Activated CD4-positive, alpha-beta T cell treated with anti-CD3 and anti-CD28 coated beads for 48 hours (primary cell): Measurements from ENCODE around the gene LDLRAD4.

Source experiments
- DNase-seq: peaks from one replicate; pipeline ENCODE4 v3.0.0-alpha.2; 2020

Gene LDLRAD4

DNA sequence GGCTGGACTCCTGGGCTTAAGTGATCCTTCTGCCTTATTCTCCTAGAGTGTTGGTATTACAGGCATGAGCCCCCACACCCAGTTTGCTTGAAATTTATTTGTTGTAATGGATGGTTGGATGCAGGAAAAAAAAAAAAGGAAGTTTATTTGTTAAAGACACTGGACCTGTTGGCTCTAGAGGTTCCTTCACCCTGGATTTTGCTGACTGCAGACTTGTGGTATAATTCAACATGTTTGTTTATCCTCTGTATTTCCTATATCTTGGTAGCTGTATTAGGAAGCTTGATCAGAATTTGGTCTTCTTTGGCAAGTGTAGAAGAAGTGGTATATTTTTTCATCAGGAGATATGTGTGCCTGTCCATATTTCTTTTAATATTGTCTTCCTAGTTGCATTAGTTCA, 138.7 kb downstream of the LDLRAD4 start:
- DNase-seq: no peak

DNA sequence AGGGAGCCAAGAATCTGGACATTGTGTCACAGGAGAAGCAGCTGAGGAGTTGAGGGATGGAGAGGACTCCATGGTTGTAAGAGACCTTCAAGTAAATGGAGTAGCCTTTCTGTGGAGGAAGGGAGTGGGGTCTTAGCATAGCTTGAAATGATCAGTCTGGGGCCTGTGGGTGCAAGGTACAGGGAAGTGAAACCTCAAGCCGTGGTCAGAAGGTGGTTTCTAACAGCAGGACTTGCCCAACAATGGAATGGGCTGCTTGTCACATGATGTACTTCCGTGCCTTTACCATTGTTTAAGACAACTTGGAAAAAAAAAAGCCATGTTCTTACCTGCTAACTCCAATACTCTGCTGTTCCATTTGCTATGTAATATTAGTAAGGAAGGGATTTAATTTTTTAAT, 140.7 kb downstream of the LDLRAD4 start:
- DNase-seq: no peak

- DNase-seq: no peak
Observed at GRCh38 chr18:13361431-13361830, 142.9 kb downstream of the LDLRAD4 start.

GRCh38 chr18:13362051-13362450, 143.5 kb downstream of the LDLRAD4 start:
- DNase-seq: no peak

- DNase-seq: no peak
Observed at GRCh38 chr18:13362607-13363006, 144.0 kb downstream of the LDLRAD4 start.

GRCh38 chr18:13363359-13363758, 144.8 kb downstream of the LDLRAD4 start:
- no peak for DNase-seq

DNA sequence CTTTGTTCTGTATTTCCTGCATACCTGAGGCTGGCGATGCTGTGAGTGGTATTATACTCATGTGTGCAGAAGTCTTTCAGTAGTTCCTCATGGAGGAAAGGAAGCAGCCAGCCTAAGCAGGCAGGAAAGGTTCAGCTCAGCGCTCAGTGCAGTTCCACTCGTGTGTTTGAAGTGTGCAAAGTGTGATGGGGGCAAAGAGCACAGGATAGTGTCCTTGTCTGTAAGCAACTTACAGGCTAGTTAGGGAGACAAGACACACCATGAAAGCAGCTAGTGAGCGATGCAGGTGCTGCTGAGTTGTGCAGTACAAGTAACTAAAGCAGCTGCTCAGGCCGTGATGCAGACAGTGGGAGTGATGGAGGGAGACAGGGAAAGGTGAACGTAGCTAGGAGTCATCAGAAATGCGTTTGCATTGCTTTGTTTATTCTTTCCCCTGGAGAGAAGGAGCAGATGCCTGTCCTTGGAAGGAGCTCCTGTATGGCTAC, 146.2 kb downstream of the LDLRAD4 start:
- no peak for DNase-seq

DNA sequence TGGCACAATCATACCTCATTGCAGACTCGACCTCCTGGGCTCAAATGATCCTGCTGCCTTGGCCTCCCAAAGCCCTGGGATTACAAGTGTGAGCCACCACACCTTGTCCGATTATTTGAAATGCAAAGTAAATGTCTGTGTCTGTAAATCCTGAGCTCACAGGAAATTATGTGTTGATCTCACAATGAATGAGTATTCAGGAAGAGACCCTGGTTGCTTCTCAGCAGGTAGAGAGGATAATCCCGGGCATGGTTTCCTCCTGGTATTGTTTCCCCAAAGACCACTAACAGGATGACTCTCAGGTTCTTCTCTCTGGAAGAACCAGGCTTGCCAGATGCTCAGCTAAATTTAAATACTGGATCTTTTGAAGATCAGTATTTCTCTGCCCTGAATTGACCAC, 147.6 kb downstream of the LDLRAD4 start:
- no peak for DNase-seq

- DNase-seq: no peak
Observed at GRCh38 chr18:13366541-13366940, 148.0 kb downstream of the LDLRAD4 start.

DNA sequence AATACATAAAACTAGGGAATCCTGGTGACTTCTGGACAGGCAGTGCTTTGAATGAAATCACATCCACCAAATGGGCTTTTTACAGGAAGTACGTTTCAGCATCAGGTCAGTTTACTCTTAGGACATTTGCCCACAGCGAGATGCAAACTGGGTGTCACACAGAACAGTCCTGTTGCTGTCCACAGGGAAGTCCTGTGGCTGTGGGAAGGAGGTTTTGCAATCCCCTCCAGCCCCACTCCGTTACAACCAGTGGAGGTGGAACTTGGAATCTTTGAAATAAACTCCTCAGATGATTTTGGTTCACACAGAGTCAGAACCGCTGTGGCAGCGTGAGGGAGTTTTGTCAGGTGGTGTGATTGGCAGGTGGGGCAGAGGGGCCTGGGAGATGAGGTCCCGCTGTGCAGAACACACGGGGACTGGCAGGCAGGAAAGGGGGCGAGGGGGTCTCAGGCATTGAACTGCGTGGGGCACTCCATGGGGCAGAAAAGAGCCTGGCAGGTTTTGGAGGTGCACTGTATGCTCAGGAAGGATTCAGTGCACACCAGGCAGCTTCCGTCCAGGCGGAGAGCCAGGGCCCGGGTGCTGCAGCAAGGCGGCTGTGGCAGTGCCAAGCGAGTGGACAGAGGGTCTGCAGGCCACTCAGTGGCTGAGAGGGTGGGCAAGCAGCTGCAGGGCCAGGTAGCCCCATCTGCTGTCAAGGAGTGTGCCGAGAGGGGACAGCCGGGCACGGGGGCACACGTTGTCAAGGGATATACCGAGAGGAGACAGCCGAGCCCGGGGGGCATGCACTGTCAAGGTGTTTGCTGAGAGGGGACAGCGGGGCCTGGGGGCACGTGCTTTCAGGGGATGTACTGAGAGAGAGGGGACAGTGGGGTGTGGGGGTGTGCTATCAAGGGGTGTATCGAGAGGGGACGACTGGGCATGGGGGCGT, 148.7 kb downstream of the LDLRAD4 start:
- DNase-seq: no peak

GRCh38 chr18:13368080-13368813, 149.7 kb downstream of the LDLRAD4 start:
- DNase-seq: no peak

DNA sequence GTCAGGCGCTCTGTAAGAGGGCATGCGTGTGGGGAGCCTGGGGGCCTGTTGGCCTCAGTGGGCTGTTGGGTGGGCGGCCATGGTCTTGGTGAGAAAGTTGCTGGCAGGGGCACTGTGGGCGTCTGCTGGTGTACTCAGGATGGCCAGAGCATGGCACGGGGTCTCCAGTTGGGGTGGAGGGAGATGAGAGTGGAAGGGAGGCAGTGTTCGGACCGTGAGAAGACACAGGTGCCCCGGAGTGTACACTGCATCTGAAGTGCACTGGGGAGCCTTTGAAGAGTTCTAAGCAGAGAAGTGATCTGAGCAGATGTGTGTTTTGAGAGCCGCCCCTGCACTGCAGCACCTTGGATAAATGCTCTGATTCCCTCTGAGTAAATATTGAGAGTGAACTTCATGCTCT, 150.8 kb downstream of the LDLRAD4 start:
- no peak for DNase-seq

- no peak for DNase-seq
Observed at GRCh38 chr18:13369756-13370510, 151.4 kb downstream of the LDLRAD4 start.

DNA sequence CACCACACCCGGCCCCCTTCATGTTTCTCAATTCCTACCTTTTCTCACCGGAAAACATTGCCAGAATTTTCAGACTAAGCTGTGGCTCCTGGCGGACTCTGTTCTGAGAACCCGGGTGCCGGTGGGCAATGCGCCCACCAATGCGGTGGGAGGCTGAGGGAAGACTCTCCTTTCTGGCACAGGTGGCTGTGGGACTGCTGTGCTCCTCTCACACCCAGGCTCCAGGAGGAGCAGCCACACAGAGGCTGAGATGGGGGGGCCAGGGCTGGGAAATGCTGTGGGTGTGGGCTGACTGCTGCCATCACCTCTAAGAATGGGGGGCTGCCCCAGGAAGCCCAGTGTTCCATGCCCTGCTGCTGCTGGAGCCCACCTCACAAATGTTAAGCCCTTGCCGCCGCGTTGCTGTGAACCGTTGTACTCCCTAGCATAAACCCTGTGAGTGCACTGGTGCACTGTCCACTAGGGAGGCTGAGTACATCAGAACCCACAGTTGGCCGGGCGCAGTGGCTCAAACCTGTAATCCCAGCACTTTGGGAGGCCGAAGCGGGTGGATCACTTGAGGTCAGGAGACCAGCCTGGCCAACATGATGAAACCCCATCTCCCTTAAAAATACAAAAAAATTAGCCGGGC, 152.6 kb downstream of the LDLRAD4 start:
- DNase-seq: no peak

GRCh38 chr18:13371689-13372418, 153.3 kb downstream of the LDLRAD4 start:
- no peak for DNase-seq

GRCh38 chr18:13372531-13372951, 154.0 kb downstream of the LDLRAD4 start:
- DNase-seq: no peak

GRCh38 chr18:13374096-13374467, 155.5 kb downstream of the LDLRAD4 start:
- no peak for DNase-seq

GRCh38 chr18:13374468-13375301, 156.1 kb downstream of the LDLRAD4 start:
- DNase-seq: no peak

- peak; percentile 85 for DNase-seq
Observed at GRCh38 chr18:13375302-13376255, 157.0 kb downstream of the LDLRAD4 start.
